Neutrophil (primary cell): Measurements from ENCODE around the gene PBLD.

Experiments
- H3K27ac ChIP-seq: fragments of 200-600 bp; sonication (generic); 2 replicates; pipeline ENCODE4 v1.5.1; 2016; ENCODE audit warnings: mild to moderate bottlenecking, moderate library complexity
- H3K27me3 ChIP-seq: fragments of 200-600 bp; sonication (generic); 2 replicates; pipeline ENCODE4 v1.6.0; 2016; ENCODE audit warnings: mild to moderate bottlenecking
- H3K36me3 ChIP-seq: fragments of 200-600 bp; sonication (generic); 2 replicates; pipeline ENCODE4 v1.5.1; 2017
- H3K4me1 ChIP-seq, 2 experiments: fragments of 200-600 bp in 1 of 2; sonication (generic) in 1 of 2; 1 replicate in 1 of 2; 2 replicates in 1 of 2; pipeline versions ENCODE4 v1.5.1 to v1.6.1; 2013 to 2016; ENCODE audit warnings: low read depth in 1 of 2, low read length in 1 of 2, mild to moderate bottlenecking in 1 of 2, moderate library complexity in 1 of 2; ENCODE audit not compliant: control insufficient read depth in 1 of 2, insufficient read depth in 1 of 2
- H3K4me3 ChIP-seq, 2 experiments: fragments of 200-600 bp in 1 of 2; sonication (generic) in 1 of 2; 1 replicate in 1 of 2; 2 replicates in 1 of 2; pipeline ENCODE4 v1.5.1; 2013 to 2016; ENCODE audit warnings: low read depth in 1 of 2, low read length in 1 of 2, mild to moderate bottlenecking in 1 of 2, moderate library complexity in 1 of 2
- H3K9me3 ChIP-seq: fragments of 200-600 bp; sonication (generic); 2 replicates; pipeline ENCODE4 v1.5.1; 2016
- CTCF ChIP-seq: fragments of 200-600 bp; sonication (generic); IDR thresholded peaks from 2 replicates; pipeline ENCODE4 v1.5.1; 2016; ENCODE audit warnings: antibody characterized with exemption

PBLD gene

GRCh38 chr10:68346774-68347173, 14.0 kb upstream of the PBLD start:
- H3K9me3 ChIP-seq: no peaks in the 10 kb centered on the region
- peaks cover 61% of the 10 kb centered on the region for H3K36me3 ChIP-seq
- no peak overlapping the region for H3K4me3 ChIP-seq
- no peaks in the 10 kb centered on the region for H3K4me1 ChIP-seq
- H3K27me3 ChIP-seq: no peaks in the 10 kb centered on the region
- no peak overlapping the region for H3K27ac ChIP-seq
- TF ChIP-seq CTCF: no peak

- no peaks in the 10 kb centered on the region for H3K27me3 ChIP-seq
- H3K9me3 ChIP-seq: no peaks in the 10 kb centered on the region
- TF ChIP-seq CTCF: no peak
- H3K36me3 ChIP-seq: peaks cover 68% of the 10 kb centered on the region
- H3K4me3 ChIP-seq: no peak overlapping the region
- H3K27ac ChIP-seq: peak overlapping the region; percentile 11
- no peaks in the 10 kb centered on the region for H3K4me1 ChIP-seq
Measured at GRCh38 chr10:68345621-68346020, 12.9 kb upstream of the PBLD start.

- Histone ChIP-seq H3K9me3 (no peaks in the 10 kb centered on the region), H3K36me3 (peaks cover 90% of the 10 kb centered on the region), H3K27ac (peak overlapping the region; percentile 1), H3K4me1 (no peaks in the 10 kb centered on the region), H3K27me3 (no peaks in the 10 kb centered on the region), H3K4me3 (no peak overlapping the region)
- TF ChIP-seq CTCF: no peak
Measured at GRCh38 chr10:68342909-68343516, 10.3 kb upstream of the PBLD start.

GRCh38 chr10:68340358-68341080, 7.8 kb upstream of the PBLD start:
- H3K4me3 ChIP-seq: no peak overlapping the region
- H3K9me3 ChIP-seq: no peaks in the 10 kb centered on the region
- H3K36me3 ChIP-seq: peaks cover 74% of the 10 kb centered on the region
- H3K27me3 ChIP-seq: no peaks in the 10 kb centered on the region
- H3K4me1 ChIP-seq: peaks cover 20 to 24% of the 10 kb centered on the region in 2 experiments
- no peak for TF ChIP-seq CTCF
- H3K27ac ChIP-seq: peak overlapping the region; percentile 13

- peaks cover 38 to 50% of the 10 kb centered on the region in 2 experiments for H3K4me1 ChIP-seq
- no peak overlapping the region for H3K4me3 ChIP-seq
- no peaks in the 10 kb centered on the region for H3K9me3 ChIP-seq
- H3K27ac ChIP-seq: peak overlapping the region; percentile 57
- H3K36me3 ChIP-seq: peaks cover 37% of the 10 kb centered on the region
- no peaks in the 10 kb centered on the region for H3K27me3 ChIP-seq
- TF ChIP-seq CTCF: no peak
Measured at GRCh38 chr10:68336754-68337351, 4.1 kb upstream of the PBLD start.
